Sigmoid colon (tissue), 7 donors: ENCODE results near the gene COL11A1. TPM values are rescaled to one million over a fixed set of nuclear protein-coding genes. Genes with fewer than 3 reads are reported as not detected.

Source experiments
- DNase-seq: peaks from one replicate; pipeline ENCODE4 v3.0.0-alpha.2; 2019
- H3K27ac ChIP-seq, 4 donors: fragments of 200-600 bp; sonication (generic); one replicate each; pipeline ENCODE4 v1.5.1; 2016 to 2019; ENCODE audit warnings: mild to moderate bottlenecking in 1 of 4
- H3K27me3 ChIP-seq, 3 donors: fragments of 200-600 bp; sonication (generic); one replicate each; pipeline ENCODE4 v1.5.1; 2019; ENCODE audit warnings: mild to moderate bottlenecking in 1 of 3
- H3K36me3 ChIP-seq, 4 donors: fragments of 200-600 bp; sonication (generic); one replicate each; pipeline ENCODE4 v1.5.1; 2016 to 2019
- H3K4me1 ChIP-seq, 4 donors: fragments of 200-600 bp; sonication (generic); one replicate each; pipeline ENCODE4 v1.5.1; 2017 to 2019
- H3K4me3 ChIP-seq, 4 donors: fragments of 200-600 bp; sonication (generic); one replicate each; pipeline ENCODE4 v1.5.1; 2017 to 2019; ENCODE audit warnings: mild to moderate bottlenecking in 2 of 4, moderate library complexity in 1 of 4
- H3K9me3 ChIP-seq, 4 donors: fragments of 200-600 bp in 3 of 4; sonication (generic) in 3 of 4; one replicate each; pipeline versions ENCODE4 v1.5.1 to v1.6.1; 2013 to 2019
- CTCF ChIP-seq, 4 experiments: fragments of 450-650 bp in 3 of 4; fragments of 200-600 bp in 1 of 4; IDR thresholded peaks; one replicate each; pipeline ENCODE4 v1.5.1; 2016 to 2019; ENCODE audit warnings: antibody characterized with exemption in 4 of 4, mild to moderate bottlenecking in 3 of 4, moderate library complexity in 2 of 4
- EP300 ChIP-seq, 4 donors: sonication (generic); formaldehyde crosslinking; IDR thresholded peaks; one replicate each; pipeline ENCODE4 v1.6.1; 2017; ENCODE audit warnings: antibody characterized with exemption in 4 of 4
- POLR2A ChIP-seq, 2 donors: fragments of 450-650 bp; IDR thresholded peaks; one replicate each; pipeline ENCODE4 v1.6.1; 2016; ENCODE audit warnings: antibody characterized with exemption in 2 of 2, mild to moderate bottlenecking in 2 of 2, moderate library complexity in 2 of 2
- POLR2AphosphoS5 ChIP-seq, 4 donors: sonication (generic); formaldehyde crosslinking; IDR thresholded peaks; one replicate each; pipeline ENCODE4 v1.6.1; 2017; ENCODE audit warnings: antibody characterized with exemption in 4 of 4
- WGBS, 2 donors: extraction: QIAGEN DNeasy Blood & Tissue Kit; methylation state at CpG; one replicate each; pipeline ENCODE4 v1.1.7; 2013; 5-methylcytosine and 5-hydroxymethylcytosine counted together
- intact Hi-C: fragments of 100-400 bp; cut with DNase I; formaldehyde crosslinking; loops from one replicate; pipeline ENCODE4 v1.15.1; 2023
- polyA plus RNA-seq, 3 donors: library from polyadenylated mRNA; stranded (reverse); fragments of 200-250 nt; gene quantifications; one replicate each; pipeline ENCODE4 v1.2.3, GENCODE V29; 2013
- total RNA-seq, 4 donors: library from RNA; depleted of rRNA; stranded (reverse); fragments of >200 nt; gene quantifications; one replicate each; pipeline ENCODE4 v1.1.0, GENCODE V29; 2016
- donor health status: healthy with polysubstance abuse.
- donor health status: Bipolar disorder and iron deficiency.
- donor health status: healthy.

Gene COL11A1
- total and polyA plus RNA-seq, 7 donors = 0.36 to 1.4 (median 0.99) TPM; not detected in 2

DNA sequence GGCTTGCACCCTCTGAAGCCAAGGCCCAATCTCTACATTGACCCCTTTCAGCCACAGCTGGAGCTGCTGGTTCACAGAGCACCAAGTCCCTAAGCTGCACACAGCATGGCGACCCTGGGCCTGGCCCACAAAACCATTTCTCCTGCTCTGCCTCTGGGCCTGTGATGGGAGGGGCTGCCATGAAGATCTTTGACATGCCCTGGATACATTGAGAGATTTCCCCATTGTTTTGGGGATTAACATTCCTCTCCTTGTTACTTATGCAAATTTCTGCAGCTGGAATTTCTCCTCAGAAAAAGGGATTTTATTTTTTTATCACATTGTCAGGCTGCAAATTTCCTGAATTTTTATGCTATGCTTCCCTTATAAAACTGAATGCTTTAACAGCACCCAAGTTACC is 235.8 kb downstream of the COL11A1 start:
- TF ChIP-seq POLR2AphosphoS5 (IDR thresholded peaks at IDR 0.05) (no peak), POLR2A (IDR thresholded peaks at IDR 0.05) (no peak), CTCF (IDR thresholded peaks at IDR 0.05) (no peak), EP300 (IDR thresholded peaks at IDR 0.05) (no peak)
- Histone ChIP-seq H3K27ac (no peak overlapping the region), H3K9me3 (peaks cover 0 to 2% (median 0%) of the 10 kb centered on the region in 4 donors), H3K4me3 (no peak overlapping the region), H3K27me3 (no peaks in the 10 kb centered on the region), H3K36me3 (no peaks in the 10 kb centered on the region), H3K4me1 (no peaks in the 10 kb centered on the region)
- WGBS, 2 donors = 83 to 88% methylated on average over 1 of the region's 1 CpG
- intact Hi-C loops = no loop called here
- no peak for DNase-seq

GRCh38 chr1:102872097-102872496 is 236.2 kb downstream of the COL11A1 start:
- peaks cover 0 to 2% (median 0%) of the 10 kb centered on the region in 4 donors for H3K9me3 ChIP-seq
- no peak overlapping the region for H3K27ac ChIP-seq
- no peaks in the 10 kb centered on the region for H3K36me3 ChIP-seq
- TF ChIP-seq CTCF (IDR thresholded peaks at IDR 0.05) (no peak), POLR2AphosphoS5 (IDR thresholded peaks at IDR 0.05) (no peak), EP300 (IDR thresholded peaks at IDR 0.05) (no peak), POLR2A (IDR thresholded peaks at IDR 0.05) (no peak)
- no peaks in the 10 kb centered on the region for H3K27me3 ChIP-seq
- DNase-seq = no peak
- 83 to 88% methylated on average over 4 of the region's 4 CpGs for WGBS, 2 donors
- intact Hi-C loops = no loop called here
- no peak overlapping the region for H3K4me3 ChIP-seq
- H3K4me1 ChIP-seq = no peaks in the 10 kb centered on the region

GRCh38 chr1:102863704-102864103 is 244.6 kb downstream of the COL11A1 start:
- intact Hi-C loops = no loop called here
- no peak for DNase-seq
- Histone ChIP-seq H3K4me3 (no peak overlapping the region), H3K27me3 (no peaks in the 10 kb centered on the region), H3K36me3 (no peaks in the 10 kb centered on the region), H3K27ac (no peak overlapping the region), H3K4me1 (no peaks in the 10 kb centered on the region), H3K9me3 (peaks cover 0 to 2% (median 0%) of the 10 kb centered on the region in 4 donors)
- 54 to 58% methylated on average over 2 of the region's 2 CpGs for WGBS, 2 donors
- no peak for TF ChIP-seq POLR2A (IDR thresholded peaks at IDR 0.05)
- no peak for TF ChIP-seq CTCF (IDR thresholded peaks at IDR 0.05)
- TF ChIP-seq POLR2AphosphoS5 (IDR thresholded peaks at IDR 0.05) = no peak
- no peak for TF ChIP-seq EP300 (IDR thresholded peaks at IDR 0.05)

GRCh38 chr1:102861247-102861646 is 247.1 kb downstream of the COL11A1 start:
- Histone ChIP-seq H3K4me3 (no peak overlapping the region), H3K27me3 (no peaks in the 10 kb centered on the region), H3K9me3 (no peaks in the 10 kb centered on the region), H3K36me3 (no peaks in the 10 kb centered on the region), H3K4me1 (no peaks in the 10 kb centered on the region), H3K27ac (no peak overlapping the region)
- intact Hi-C loops = no loop called here
- no peak for TF ChIP-seq POLR2AphosphoS5 (IDR thresholded peaks at IDR 0.05)
- no peak for DNase-seq
- WGBS, 2 donors = 51 to 70% methylated on average over 3 of the region's 3 CpGs

DNA sequence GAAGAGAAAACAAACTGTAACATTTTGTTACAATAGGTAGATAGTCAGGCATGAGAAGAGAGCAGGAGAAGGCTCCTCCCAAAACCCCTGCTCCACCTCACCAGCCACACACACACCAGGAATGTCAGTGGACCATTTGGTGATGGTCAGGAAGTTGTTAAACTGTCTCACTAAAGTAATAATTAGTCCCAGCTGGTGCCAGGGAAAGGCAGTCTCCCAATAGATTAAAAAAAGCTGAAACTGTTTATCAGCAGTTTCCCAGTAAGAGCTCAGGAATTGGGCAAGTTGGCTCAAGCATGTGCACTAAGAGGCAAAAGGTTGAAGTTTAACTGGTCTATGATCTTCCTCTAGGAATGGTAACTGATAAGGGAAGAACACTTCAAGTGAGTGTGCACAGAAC is 249.6 kb downstream of the COL11A1 start:
- intact Hi-C loops = no loop called here
- H3K9me3 ChIP-seq = no peaks in the 10 kb centered on the region
- no peaks in the 10 kb centered on the region for H3K27me3 ChIP-seq
- no peak overlapping the region for H3K27ac ChIP-seq
- TF ChIP-seq POLR2A (IDR thresholded peaks at IDR 0.05) = no peak
- TF ChIP-seq POLR2AphosphoS5 (IDR thresholded peaks at IDR 0.05) = no peak
- no peak for TF ChIP-seq EP300 (IDR thresholded peaks at IDR 0.05)
- no peak for TF ChIP-seq CTCF (IDR thresholded peaks at IDR 0.05)
- H3K4me3 ChIP-seq = no peak overlapping the region
- DNase-seq = no peak
- H3K36me3 ChIP-seq = no peaks in the 10 kb centered on the region
- H3K4me1 ChIP-seq = no peaks in the 10 kb centered on the region
